ENCODE measurements around the gene CCDC92B.
"Not testable (repeated sequence)": the region's sequence is repeated elsewhere in the genome, so short reads cannot be mapped to it uniquely, and the experiment has no call there.

Gene CCDC92B

DNA sequence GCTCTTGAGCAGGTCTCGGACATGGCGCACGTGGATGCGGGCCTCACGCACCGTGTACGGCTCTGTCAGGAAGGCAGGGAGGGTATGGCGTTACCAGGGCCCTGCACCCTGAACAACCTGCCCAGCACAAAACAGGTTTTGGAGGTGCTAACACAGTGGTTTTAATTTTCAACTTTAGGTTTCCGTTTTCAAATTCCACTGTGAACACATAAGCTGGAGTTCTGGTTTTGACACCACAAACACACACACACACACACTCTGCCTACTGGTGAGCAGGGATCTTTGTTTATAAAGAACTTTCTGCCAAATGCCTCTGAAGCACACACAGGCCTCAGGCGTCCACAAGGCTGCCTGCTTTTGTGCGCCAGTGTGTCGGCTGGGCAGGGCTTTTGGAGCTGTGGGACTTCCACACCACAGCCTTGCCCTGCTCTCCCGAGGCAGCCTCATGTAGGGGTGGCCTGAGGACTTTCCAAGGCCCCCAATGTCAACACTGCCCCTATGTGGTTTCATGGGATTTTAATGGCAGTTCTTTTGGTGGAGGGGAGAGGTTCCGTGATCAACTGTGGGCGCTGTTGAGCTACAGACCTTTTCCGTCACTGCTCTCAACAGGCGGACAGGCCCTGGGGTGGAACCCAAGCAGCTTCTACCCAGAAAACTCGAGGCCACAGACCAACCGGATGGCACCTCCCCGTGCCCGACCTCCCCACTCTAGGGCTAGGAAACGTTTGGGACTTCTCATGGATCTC lies 47.3 kb downstream of the CCDC92B start:
- no peak for FAIRE-seq

DNA sequence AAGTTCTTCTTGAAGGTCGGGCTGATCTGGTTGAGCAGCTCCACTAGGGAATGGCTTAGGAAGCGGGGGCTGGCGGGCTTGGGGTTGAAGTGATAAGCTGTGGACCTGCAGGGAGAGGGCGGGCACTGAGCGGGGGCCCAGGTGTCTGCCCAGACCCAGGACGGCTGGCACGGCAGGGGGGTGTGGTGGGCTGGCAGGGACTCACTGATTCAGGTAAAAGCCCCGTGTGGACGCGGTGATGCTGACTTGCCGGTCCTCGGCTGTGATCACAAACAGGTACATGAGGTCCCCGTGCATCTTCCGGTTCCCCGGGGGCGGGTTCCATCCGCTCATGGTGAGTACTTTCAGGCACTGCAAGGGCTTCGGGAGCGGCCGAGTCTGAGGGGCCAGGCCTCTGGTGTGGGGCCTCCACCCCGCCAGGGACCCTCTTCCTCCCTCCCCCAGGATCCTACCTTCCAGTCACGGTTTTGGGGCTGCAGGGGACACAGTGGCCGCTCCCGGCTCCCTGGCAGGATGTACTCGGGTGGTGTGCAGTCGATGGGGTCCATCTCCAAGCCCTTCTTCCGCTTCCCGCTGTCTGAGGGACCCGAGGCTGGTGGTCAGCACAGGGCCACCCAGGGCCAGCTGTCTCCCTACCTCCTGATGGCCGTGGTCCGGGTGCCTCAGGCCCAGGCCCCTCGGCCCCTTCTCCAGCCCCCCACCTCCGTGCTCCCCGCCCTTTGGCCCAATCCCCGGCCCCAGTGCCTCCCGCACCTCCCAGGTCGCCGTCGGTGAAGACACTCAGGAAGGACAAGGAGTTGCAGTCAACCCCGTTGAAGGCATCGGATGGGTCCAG lies 48.1 kb downstream of the CCDC92B start:
- FAIRE-seq: no peak

DNA sequence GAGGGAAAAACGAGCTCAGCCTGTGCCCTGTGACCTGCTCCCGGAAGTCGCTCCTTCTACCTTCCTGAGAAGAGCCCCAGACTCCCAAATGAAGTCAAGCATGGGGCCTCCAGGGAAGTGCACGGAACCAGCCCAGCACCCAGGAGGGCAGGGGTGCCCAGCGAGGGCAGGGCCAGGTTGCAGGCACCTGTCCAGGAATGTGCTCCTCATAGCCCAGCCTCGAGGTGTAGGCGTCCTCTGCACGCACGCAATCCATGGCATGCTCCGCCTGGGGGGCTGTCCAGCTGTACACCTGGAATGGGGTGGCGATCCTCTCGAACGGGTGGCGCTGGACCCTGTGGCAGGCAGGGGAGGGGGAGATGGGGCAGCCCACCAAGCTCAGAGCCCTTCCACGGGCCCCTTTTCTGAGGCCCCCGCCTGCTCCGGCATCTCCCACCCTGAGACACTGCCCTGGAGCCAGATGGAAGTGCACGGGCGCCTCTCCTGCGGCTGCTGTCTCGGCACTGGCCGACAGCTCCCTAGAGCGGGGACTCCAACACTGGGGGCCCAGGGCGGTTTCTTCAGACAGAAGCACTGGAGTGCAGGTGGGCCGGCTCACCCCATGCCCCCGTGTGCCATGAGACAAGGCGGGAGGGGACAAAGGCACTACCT lies 48.8 kb downstream of the CCDC92B start:
- FAIRE-seq: no peak

DNA sequence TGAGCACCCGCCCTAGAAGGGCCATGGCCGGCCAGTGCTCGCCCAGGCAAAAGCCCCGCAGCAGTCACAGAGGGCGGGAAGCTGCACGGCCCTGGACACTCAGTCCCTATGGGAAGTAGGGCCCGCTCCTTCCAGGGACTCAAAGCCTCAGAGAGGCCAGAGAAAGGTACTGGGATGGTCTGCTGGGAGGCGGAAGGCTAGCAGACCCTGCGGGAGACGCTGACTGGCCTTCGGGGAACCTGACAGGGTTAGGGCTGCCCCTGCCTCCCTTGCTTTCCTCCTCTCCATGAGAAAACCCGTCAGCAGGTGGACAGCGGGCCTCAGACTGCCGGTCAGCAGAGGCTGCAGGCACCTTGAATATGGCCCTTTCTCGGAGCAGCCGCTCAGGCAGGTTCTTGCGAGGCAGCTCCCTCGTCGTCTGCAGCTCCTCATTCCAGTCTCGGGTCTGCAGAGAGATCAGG lies 49.4 kb downstream of the CCDC92B start:
- no peak for FAIRE-seq

DNA sequence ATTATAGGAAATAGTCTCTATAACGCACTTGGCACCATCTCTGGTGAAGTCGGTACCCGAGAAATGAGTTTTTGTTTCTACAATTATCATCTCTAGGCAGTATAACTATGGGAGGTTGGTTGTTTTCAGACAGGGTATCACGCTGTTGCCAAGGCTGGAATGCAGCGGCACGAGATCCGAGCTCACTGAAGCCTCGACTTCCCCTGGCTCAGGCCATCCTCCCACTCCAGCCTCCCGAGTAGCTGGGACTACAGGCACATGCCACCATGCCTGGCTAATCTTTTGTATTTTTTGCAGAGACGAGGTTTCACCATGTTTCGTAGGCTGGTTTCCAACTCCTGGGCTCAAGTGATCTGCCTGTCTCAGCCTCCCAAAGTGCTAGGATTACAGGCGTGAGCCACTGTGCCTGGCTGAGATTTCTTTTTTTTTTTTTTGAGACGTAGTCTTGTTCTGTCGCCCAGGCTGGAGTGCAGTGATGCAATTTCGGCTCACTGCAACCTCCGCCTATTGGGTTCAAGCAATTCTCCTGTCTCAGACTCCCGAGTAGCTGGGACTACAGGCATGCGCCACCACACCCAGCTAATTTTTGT lies 50.1 kb downstream of the CCDC92B start:
- not testable (repeated sequence) for FAIRE-seq

DNA sequence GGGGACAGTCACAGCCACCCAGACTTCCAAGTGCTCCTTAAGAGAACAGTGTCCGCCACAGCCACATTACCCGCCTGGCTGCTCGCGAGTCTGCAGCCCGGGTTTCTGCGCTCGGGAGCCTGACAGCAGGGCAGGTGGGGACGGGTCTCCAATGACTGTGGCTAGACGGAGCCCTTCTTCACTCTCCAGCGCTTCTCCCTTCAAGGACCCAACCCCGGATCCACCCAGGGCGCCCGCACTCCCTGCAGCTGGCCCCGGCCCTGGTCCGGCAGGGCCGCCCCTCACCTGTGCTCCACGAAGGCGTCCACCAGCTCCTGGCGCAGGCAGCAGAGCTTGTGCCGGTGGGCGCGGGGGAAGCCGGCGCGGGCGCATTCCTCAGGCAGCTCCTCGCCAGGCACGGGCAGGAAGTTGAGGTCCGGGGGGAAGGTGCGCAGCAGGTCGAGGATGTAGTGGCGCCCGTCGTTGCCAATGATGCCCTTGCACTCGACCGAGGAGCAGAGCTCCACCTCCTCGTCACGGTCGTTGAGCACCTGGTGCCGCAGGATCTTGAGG lies 51.8 kb downstream of the CCDC92B start:
- FAIRE-seq: no peak

DNA sequence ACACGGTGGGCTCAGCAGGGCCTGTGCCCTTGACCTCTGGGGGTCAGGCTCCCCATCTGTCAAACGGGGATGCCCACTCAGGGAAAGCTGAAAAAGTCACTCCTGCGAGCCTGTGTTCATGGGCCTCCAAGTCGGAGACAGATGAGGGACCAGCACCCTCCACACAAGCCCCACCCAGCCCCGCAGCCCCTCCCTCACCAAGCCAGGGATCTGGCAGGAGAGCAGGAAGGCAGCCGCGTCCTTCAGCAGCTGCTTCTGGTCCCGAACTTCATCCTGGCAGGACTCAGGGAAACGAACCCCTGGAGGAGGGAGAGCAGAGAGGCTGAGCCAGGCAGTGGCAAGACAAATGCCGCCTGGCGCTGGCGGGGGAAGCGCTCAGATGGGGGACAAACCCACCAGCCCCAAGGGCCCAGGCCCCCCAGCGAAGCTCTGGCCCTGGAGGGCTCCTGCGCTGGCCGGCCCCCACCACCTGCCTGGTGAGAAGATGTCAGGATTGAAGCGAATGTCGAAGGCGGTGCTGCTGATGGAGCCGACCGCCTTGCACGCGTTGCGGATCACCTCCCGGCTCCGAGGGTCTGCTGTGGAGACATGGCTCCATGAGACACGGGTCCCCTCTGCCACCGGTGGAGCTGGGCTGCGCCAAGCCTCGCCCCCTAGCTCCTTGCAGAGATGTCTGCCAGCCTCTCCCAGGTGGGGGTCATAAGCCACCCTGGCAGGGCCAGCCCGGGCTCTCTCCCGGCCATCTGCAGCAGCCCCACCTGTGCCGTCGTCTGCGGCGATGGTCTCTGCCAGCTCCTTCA lies 53.3 kb downstream of the CCDC92B start:
- FAIRE-seq: no peak

DNA sequence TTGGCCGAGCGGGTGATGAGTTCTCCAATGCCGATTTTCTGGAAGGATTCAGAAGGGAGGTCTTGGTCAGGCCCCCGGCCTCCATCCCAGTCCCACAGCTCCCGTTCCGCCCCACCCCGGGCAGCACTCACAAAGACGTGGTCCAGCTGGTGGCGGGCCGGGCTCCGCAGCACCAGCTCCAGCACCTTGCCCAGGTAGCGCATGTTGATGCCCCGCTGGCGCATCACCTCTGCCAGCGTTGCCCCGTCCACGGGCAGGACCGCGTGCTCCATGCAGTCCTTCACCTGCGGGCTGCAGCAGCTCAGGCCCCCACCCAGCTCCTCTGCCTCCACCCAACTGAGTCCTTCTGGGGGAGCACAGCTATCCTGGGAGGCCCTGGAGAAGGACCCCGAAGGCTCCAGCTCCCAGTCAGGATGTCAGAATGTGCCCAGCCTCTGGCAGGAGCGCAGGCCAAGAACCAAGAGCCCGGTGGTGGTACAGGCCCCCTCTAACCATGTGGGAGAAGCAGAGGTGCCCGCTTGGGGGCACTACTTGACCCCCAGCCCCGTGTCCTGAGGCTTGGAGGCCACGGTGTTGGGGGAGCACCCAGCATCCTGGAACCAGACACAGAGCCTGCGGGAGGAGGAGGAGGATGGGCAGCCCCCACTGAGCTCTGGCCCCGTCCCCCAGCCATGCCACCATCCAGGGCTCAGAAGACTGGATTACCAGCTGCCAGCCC lies 54.0 kb downstream of the CCDC92B start:
- no peak for FAIRE-seq

DNA sequence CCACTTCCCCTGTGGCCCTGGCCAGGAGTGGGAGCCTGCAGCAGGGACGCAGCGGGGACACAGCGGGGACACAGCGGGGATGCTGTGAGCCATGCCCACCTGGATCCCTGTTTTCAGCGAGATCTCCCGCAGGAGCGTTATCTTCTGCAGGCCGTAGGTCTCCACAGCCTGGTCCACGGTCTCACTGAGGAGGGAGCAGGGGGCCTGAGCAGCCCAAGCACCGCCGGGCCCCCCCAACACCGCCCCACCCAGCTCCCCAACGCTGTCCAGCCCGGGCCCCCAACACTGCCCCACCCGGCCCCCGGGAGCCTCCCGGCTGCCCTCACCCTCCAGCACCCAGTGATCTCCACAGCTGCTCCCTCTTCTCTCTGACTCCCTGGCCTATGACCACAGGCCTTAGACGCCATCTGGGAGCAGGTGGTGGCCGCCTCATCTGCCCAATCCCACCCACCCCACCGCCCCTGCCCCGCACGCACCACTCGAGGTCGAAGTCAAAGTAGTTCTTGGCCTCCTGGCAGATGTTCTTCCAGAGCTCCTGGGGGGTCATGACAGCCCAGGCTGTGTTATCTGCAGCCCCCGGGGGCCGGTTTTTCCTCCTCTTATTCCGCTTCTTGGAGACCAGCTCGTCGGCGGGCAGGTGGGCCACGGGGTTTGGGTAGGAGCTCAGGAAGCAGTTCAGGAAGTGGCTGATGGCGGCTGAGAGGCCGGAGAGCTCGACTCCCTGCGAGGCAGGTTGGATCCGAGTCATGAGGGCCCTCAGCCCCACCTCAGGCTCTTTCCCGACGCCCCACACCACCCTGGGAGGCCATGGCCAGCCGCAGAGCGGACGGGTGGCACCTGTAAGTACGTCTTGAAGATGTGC lies 54.8 kb downstream of the CCDC92B start:
- no peak for FAIRE-seq

DNA sequence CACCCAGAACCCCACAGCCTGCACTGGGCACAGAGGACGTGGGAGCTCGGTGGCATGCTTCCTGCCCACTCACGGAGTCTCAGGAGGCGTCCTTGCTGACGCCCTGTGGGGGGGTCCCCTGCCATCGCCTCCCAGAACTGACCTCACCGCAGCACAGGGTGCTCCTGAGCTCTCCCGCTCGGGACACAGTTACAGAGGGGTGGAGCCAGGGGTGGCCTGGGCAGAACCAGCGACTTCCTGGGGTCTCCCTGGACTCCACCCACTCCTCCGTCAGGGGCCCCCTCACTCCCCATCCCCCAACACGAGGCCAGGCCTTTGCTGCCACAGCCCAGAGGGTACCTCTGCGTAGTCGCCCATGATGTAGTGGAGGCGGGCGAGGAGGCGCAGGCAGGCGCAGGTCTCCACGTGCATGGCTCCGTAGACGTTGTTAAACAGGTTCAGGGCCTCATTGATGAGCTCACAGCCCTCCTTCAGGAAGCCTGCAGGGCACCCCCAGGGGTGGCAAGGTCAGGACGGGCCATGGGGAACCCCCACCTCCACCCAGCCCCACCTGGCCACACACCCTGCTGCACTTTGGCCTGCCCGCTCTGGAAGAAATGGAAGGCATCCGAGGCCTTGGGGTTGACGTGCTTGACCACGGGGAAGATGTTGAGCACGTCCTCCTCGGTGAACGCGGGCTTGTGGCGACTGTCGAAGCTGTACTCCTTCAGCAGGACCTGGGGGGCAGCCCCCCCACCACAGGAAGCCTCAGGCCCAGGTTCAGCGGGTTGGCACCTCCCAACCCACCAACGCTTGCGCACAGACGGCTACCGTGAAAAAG lies 55.7 kb downstream of the CCDC92B start:
- no peak for FAIRE-seq

DNA sequence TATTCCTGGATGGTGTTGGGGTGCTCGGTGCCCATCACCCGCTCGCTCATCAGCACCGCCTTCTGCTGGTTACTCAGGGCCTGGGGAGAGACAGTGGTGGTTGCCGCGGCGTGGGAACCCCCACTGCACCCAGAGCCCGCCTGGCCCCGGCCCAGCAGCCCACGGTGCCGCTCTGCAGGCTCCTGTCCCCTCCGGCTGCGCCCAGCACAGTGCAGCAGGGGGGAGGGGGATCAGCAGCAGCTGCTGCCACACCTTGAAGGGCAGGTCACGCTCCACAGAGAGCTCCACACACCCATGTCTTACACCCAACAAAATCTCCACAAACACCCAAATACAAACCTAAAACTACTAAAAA lies 56.7 kb downstream of the CCDC92B start:
- no peak for FAIRE-seq

DNA sequence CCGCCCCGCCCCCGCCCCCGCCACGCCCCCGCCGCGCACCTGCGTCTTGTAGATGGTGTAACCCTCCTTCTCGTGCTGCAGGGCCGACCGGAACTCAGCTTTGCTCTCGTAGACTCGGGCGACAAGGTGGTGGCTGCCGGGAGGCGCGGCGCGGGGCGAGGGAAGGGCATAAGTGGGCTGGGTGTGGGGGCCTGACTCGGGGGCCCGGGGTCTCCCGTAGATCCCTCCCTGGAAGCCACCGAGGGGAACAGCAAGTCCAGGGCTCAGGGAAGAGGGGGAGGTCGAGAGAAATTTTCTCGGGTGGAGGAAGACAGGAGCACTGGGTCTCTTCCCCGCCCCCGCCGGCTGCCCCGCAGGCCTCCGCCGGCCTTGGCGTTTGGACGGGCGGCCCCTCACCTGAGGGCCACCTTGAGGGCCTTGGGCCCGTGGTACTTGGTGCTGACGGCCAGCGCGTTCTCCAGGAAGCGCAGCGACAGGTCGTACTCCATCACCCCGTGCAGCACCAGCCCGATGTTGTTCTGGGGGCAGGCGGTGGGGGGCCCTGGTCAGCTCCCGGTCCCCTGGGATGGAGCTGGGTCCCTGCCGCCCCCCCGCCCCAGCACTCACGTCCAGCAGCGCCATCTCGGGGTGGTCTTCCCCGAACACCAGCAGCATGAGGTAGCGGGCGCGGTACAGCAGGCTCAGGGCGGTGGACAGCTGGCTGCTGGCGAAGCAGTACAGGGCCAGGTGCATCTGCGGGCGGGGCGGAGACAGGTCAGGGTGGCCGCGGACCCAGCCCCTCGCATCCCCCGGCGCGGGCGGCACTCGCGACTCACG lies 57.3 kb downstream of the CCDC92B start:
- FAIRE-seq: no peak

DNA sequence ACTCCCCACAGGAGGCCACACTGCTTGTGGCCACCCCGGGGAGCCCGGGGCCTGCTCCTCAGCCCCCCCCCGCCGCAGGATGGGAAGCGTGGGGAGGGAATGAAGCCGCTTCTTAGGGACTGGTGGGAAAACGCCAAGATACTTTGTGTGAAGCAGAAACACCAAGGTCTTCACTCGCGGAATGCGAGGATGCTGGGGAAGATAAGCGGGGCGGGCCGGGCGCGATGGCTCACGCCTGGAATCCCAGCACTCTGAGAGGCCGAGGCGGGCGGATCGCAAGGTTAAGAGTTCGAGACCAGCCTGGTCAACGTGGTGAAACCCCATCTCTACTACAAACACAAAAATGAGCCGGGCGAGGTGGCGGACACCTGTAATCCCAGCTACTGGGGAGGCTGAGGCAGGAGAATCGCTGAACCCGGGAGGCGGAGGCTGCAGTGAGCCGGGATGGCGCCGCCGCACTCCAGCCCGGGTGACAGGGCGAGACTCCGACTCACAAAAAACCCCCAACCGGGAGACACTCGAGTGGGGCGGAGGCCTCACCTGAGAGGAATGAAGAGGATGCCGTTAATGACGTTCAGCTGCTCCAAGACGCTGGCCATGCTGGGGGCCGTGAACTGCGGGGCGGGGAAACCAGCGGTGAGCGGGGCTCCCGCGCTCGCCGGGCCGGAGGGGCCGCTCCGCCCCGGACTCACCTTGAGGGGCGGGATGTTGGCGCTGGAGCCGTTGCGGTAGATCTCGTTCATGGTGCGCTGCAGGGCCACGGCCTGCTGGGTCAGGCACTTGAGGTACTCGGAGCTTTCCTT lies 58.2 kb downstream of the CCDC92B start:
- FAIRE-seq: no peak

DNA sequence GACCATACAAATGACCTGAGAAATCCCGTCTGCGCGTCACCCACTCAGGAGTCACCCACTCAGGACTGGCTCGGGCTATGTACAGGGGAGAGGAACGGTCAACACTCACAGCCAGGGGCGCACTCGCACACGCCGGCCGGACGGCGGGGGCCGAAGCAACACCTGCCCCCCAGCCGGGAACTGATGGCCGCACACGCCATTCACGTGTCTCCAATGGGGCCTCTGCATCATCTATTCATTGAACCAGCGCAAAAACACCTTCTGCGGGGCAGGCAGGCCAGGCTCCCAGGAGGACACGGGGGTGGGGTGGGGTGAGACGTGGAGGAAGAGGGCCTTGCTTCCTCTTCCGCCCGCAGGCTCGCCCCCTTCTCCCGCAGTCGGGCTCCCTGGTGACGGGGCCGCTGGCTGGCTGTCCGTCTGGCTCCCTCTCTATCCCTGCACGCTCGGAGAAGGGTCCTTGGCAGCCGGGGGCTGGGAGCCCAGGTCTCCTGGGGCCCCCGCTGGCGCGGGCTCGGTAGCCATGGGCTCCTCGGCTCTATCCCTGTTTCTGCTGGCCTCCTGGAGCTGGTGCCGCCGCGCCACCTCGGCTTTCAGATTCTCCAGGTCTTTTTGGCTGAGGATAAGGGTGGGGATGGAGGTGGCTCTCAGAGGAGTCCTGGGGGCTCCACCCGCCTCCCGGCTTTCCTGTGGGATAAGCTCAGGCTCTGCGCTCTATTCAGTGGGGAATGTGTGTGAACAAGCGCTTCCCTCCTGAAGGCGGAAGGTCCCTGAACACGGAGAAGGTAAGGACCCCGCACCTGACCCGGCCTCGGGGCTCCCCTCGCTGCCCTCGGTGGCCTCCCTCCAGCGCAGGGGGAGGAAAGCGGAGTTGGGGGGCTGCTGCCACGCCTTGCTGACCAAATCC lies 59.0 kb downstream of the CCDC92B start:
- no peak for FAIRE-seq

DNA sequence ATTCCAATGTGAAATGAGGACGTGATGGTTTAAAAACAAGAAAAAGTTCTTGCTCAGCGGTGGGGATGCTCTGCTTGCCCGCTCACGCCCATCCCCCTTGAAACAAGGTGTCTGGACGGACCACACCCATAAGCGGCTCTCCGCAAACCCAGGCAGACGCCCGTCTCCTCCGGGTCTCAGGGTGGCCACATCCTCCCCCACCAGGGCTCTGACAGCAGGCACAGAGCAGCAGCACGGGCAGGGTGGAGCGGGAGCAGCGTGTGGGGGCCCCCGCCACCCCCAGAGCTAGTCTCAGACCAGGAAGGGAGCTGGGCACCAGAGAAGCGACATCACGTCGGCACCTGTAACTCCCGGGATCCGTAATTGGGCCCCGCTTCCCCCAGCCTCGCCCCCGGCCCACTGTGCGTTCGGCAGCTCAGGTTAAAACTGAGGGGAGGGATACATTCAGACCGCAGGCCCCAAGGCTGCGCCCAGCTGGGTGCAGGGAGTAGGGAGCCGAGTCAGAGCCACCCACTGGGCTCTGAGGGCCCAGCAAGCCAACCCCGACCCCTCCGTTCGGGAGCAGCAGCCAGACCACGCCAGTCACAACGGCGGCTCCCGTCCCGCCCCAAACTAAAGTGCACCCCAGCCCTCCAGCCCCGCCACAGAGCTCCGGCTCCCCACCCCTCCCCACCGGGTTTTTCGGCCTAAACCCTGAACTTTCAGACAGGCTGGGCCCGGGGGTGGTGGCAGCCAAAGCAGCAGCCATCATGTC lies 59.9 kb downstream of the CCDC92B start:
- no peak for FAIRE-seq
